HepG2 (cell line): ENCODE data around the gene LAG3. TPM values are rescaled to one million over a fixed set of nuclear protein-coding genes. Genes with fewer than 3 reads are reported as not detected.

Source experiments
- BATF2 ChIP-seq: sonication (generic); formaldehyde crosslinking; IDR thresholded peaks from 2 replicates; pipeline ENCODE4 v1.8.0; 2022; ENCODE audit warnings: mild to moderate bottlenecking, missing genetic modification reagents, moderate library complexity
- CERS6 ChIP-seq: sonication (generic); formaldehyde crosslinking; IDR thresholded peaks from 2 replicates; pipeline ENCODE4 v1.5.0; 2020; ENCODE audit warnings: missing genetic modification reagents
- GZF1 ChIP-seq: sonication (generic); formaldehyde crosslinking; IDR thresholded peaks from 2 replicates; pipeline ENCODE4 v1.5.1; 2020; ENCODE audit warnings: mild to moderate bottlenecking, missing genetic modification reagents
- HCFC1 ChIP-seq: fragments of 150-350 bp; IDR thresholded peaks from 2 replicates; pipeline ENCODE4 v1.6.1; 2014; ENCODE audit warnings: low read depth, low read length
- HINFP ChIP-seq: sonication (generic); formaldehyde crosslinking; IDR thresholded peaks from 2 replicates; pipeline ENCODE4 v1.4.0; 2020; ENCODE audit warnings: low read depth, mild to moderate bottlenecking, missing genetic modification reagents
- HIVEP1 ChIP-seq: sonication (generic); formaldehyde crosslinking; IDR thresholded peaks from 2 replicates; pipeline ENCODE4 v1.4.0; 2020; ENCODE audit warnings: mild to moderate bottlenecking, missing genetic modification reagents
- HMGA1 ChIP-seq: sonication (generic); formaldehyde crosslinking; conservative IDR thresholded peaks from 2 replicates; pipeline ENCODE4 v1.4.0; 2020; ENCODE audit warnings: missing genetic modification reagents
- HNRNPL ChIP-seq: fragments of 200-400 bp; formaldehyde crosslinking; IDR thresholded peaks from 2 replicates; pipeline ENCODE4 v1.6.1; 2017; ENCODE audit warnings: mild to moderate bottlenecking, low read depth, low read length
- KDM1A ChIP-seq: IDR thresholded peaks from 2 replicates; pipeline ENCODE4 v1.6.1; 2016; ENCODE audit warnings: missing compliant biosample characterization
- KDM6A ChIP-seq: IDR thresholded peaks from 2 replicates; pipeline ENCODE4 v1.6.1; 2016; ENCODE audit warnings: low read depth
- KLF13 ChIP-seq: sonication (generic); formaldehyde crosslinking; IDR thresholded peaks from 2 replicates; pipeline ENCODE4 v1.4.0; 2020; ENCODE audit warnings: mild to moderate bottlenecking, missing genetic modification reagents
- MED8 ChIP-seq: sonication (generic); formaldehyde crosslinking; IDR thresholded peaks from 2 replicates; pipeline ENCODE4 v1.8.1; 2023; ENCODE audit warnings: mild to moderate bottlenecking, missing genetic modification reagents; ENCODE audit not compliant: insufficient replicate concordance
- MEIS1 ChIP-seq: sonication (generic); formaldehyde crosslinking; IDR thresholded peaks from 2 replicates; pipeline ENCODE4 v1.9.0; 2021; ENCODE audit warnings: mild to moderate bottlenecking, missing genetic modification reagents, moderate library complexity, borderline replicate concordance
- MLLT10 ChIP-seq: sonication (generic); formaldehyde crosslinking; IDR thresholded peaks from 2 replicates; pipeline ENCODE4 v1.4.0; 2020; ENCODE audit warnings: missing genetic modification reagents
- MXD1 ChIP-seq: sonication (generic); formaldehyde crosslinking; IDR thresholded peaks from 2 replicates; pipeline ENCODE4 v1.4.0; 2020; ENCODE audit warnings: mild to moderate bottlenecking, missing genetic modification reagents
- PITX1 ChIP-seq: sonication (generic); formaldehyde crosslinking; IDR thresholded peaks from 2 replicates; pipeline ENCODE4 v1.5.1; 2020; ENCODE audit warnings: mild to moderate bottlenecking, missing genetic modification reagents
- RARG ChIP-seq: sonication (generic); formaldehyde crosslinking; IDR thresholded peaks from 2 replicates; pipeline ENCODE4 v1.4.0; 2020; ENCODE audit warnings: low read depth, mild to moderate bottlenecking, missing genetic modification reagents
- REPIN1 ChIP-seq: sonication (generic); formaldehyde crosslinking; IDR thresholded peaks from 2 replicates; pipeline ENCODE4 v1.8.0; 2022; ENCODE audit warnings: missing genetic modification reagents, low read depth, mild to moderate bottlenecking, borderline replicate concordance
- RXRB ChIP-seq: IDR thresholded peaks from 2 replicates; pipeline ENCODE4 v1.6.1; 2016; ENCODE audit warnings: borderline replicate concordance, missing genetic modification reagents, missing compliant biosample characterization
- SCMH1 ChIP-seq: sonication (generic); formaldehyde crosslinking; IDR thresholded peaks from 2 replicates; pipeline ENCODE4 v1.9.0; 2021; ENCODE audit warnings: missing genetic modification reagents, mild to moderate bottlenecking, borderline replicate concordance
- ZFP90 ChIP-seq: sonication (generic); formaldehyde crosslinking; IDR thresholded peaks from 2 replicates; pipeline ENCODE4 v1.8.0; 2022; ENCODE audit warnings: missing genetic modification reagents, mild to moderate bottlenecking, inconsistent platforms, borderline replicate concordance
- ZNF124 ChIP-seq: sonication (generic); formaldehyde crosslinking; IDR thresholded peaks from 2 replicates; pipeline ENCODE4 v1.4.0; 2020; ENCODE audit warnings: missing genetic modification reagents
- ZNF138 ChIP-seq: sonication (generic); formaldehyde crosslinking; IDR thresholded peaks from 2 replicates; pipeline ENCODE4 v1.5.0; 2020; ENCODE audit warnings: mild to moderate bottlenecking, low read depth, missing genetic modification reagents
- ZNF24 ChIP-seq: fragments of 450-650 bp; IDR thresholded peaks from 2 replicates; pipeline ENCODE4 v1.6.1; 2017; ENCODE audit warnings: antibody characterized with exemption, mild to moderate bottlenecking
- ZNF557 ChIP-seq: sonication (generic); formaldehyde crosslinking; IDR thresholded peaks from 2 replicates; pipeline ENCODE4 v1.4.0; 2020; ENCODE audit warnings: missing genetic modification reagents
- ZNF761 ChIP-seq: sonication (generic); formaldehyde crosslinking; conservative IDR thresholded peaks from 2 replicates; pipeline ENCODE4 v1.4.0; 2020; ENCODE audit warnings: mild to moderate bottlenecking, missing genetic modification reagents
- ZNF883 ChIP-seq: sonication (generic); formaldehyde crosslinking; IDR thresholded peaks from 2 replicates; pipeline ENCODE4 v1.5.1; 2020; ENCODE audit warnings: mild to moderate bottlenecking, missing genetic modification reagents; ENCODE audit errors: not compliant biosample characterization
- polyA plus RNA-seq, 8 experiments: library from polyadenylated mRNA; depleted of rRNA in 3 of 8; stranded (reverse) in 7 of 8; unstranded in 1 of 8; fragments of >200 nt; fragmentation: Illumina TruSeq in 4 of 8; extraction: Trizol in 4 of 8; gene quantifications; 2 replicates each; pipeline versions ENCODE4 v1.2.1 to v1.2.3, GENCODE V29; 2011 to 2016; ENCODE audit warnings: low read depth in 4 of 8, missing spikeins in 1 of 8, mixed read lengths in 1 of 8; ENCODE audit not compliant: insufficient read depth in 1 of 8
- total RNA-seq, 5 experiments: library from RNA; depleted of rRNA; stranded (reverse); fragments of >200 nt; fragmentation: Illumina TruSeq; extraction: Trizol; gene quantifications; 2 replicates each; pipeline ENCODE4 v1.2.3, GENCODE V29; 2016; ENCODE audit warnings: low read depth in 1 of 5

LAG3 gene
- total and polyA plus RNA-seq, 2 of the 13 experiments (the other 11 are each of a cell fraction or from before 2014, with no cell fraction given): 0.11 to 0.26 TPM

- TF ChIP-seq CERS6 (CRISPR knock-in tag): no peak
- TF ChIP-seq KLF13 (CRISPR knock-in tag): 0 out of 2 replicates have a peak, but pooled peaks have one; percentile 24
- TF ChIP-seq MED8 (CRISPR knock-in tag): peak; percentile 88
- peak; percentile 39; the same call in 1 of the 2 replicates for TF ChIP-seq ZFP90
- peak; percentile 3; the same call in 1 of the 2 replicates for TF ChIP-seq PITX1 (CRISPR knock-in tag)
- peak; percentile 80 for TF ChIP-seq REPIN1 (CRISPR knock-in tag)
- no peak for TF ChIP-seq BATF2 (CRISPR knock-in tag)
- no peak for TF ChIP-seq RARG
- no peak for TF ChIP-seq ZNF24
- TF ChIP-seq HNRNPL: 0 out of 2 replicates have a peak, but pooled peaks have one; percentile 38
- no peak for TF ChIP-seq SCMH1 (CRISPR knock-in tag)
- TF ChIP-seq HCFC1: no peak; the same call in 1 of the 2 replicates
- no peak for TF ChIP-seq ZNF557
- no peak; the same call in 1 of the 2 replicates for TF ChIP-seq ZNF761 (CRISPR knock-in tag)
- TF ChIP-seq KDM1A: no peak
- peak; percentile 91 for TF ChIP-seq MXD1
- TF ChIP-seq ZNF883 (CRISPR knock-in tag): peak; percentile 52
- TF ChIP-seq HINFP (CRISPR knock-in tag): no peak
- TF ChIP-seq HIVEP1 (CRISPR knock-in tag): peak; percentile 32; the same call in 1 of the 2 replicates
- TF ChIP-seq MEIS1 (CRISPR knock-in tag): peak; percentile 57
- no peak for TF ChIP-seq GZF1 (CRISPR knock-in tag)
- peak; percentile 25 for TF ChIP-seq RXRB (CRISPR knock-in tag)
- no peak for TF ChIP-seq MLLT10
- TF ChIP-seq ZNF138 (CRISPR knock-in tag): peak; percentile 89; the same call in 1 of the 2 replicates
- TF ChIP-seq HMGA1: no peak
- no peak for TF ChIP-seq KDM6A
- TF ChIP-seq ZNF124 (CRISPR knock-in tag): peak; percentile 73; the same call in 1 of the 2 replicates
Measured at GRCh38 chr12:6752921-6753771, 19.2 kb upstream of the LAG3 start, which contains the start of gene MLF2 (continued).
